ENCODE results near the gene ASCC1. TPM values are rescaled to one million over a fixed set of nuclear protein-coding genes. Genes with fewer than 3 reads are reported as not detected.

The ASCC1 gene
- total RNA-seq, 1 experiment from 2014 or later, result 15.7 TPM

DNA sequence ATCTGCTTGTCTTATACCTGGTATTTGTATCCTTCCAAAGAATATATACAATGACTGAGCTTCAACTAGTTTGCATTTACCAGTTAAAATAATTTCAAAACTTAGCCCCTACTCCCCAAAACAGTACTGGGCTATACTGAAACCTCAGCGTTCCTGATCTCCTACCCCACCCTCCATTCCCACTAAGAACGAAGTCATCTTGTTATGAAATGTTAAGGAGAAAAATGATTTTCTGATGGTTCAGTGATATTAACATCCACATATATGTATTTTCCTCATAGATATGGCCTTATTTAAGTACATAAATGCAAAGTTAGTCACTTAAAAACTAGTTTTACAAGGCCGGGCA is 29.1 kb downstream of the ASCC1 start:
- no peak overlapping the region for H3K4me3 ChIP-seq (ENCODE audit: low read length)
- H3K4me2 ChIP-seq (ENCODE audit: low read length), result no peak overlapping the region
- peaks cover 5% of the 10 kb centered on the region; the same call in 1 of the 2 replicates for H3K36me3 ChIP-seq (ENCODE audit: low read depth, low read length)
- no TSS peak for BruUV-seq (replicated peaks)
- intact Hi-C loops (cut with micrococcal nuclease), result no loop called here
- H3K27me3 ChIP-seq (ENCODE audit: low read length), result no peaks in the 10 kb centered on the region
- ChIA-PET CTCF (no interaction called here), POLR2A (ENCODE audit: unreplicated experiment) (no interaction called here)
- TF ChIP-seq EZH2 (IDR thresholded peaks at IDR 0.05; ENCODE audit: low read length, unreplicated experiment) (no peak), EZH2phosphoT487 (IDR thresholded peaks at IDR 0.05; ENCODE audit: borderline replicate concordance, low read length) (no peak)
- TF ChIP-seq, protein P1, sequence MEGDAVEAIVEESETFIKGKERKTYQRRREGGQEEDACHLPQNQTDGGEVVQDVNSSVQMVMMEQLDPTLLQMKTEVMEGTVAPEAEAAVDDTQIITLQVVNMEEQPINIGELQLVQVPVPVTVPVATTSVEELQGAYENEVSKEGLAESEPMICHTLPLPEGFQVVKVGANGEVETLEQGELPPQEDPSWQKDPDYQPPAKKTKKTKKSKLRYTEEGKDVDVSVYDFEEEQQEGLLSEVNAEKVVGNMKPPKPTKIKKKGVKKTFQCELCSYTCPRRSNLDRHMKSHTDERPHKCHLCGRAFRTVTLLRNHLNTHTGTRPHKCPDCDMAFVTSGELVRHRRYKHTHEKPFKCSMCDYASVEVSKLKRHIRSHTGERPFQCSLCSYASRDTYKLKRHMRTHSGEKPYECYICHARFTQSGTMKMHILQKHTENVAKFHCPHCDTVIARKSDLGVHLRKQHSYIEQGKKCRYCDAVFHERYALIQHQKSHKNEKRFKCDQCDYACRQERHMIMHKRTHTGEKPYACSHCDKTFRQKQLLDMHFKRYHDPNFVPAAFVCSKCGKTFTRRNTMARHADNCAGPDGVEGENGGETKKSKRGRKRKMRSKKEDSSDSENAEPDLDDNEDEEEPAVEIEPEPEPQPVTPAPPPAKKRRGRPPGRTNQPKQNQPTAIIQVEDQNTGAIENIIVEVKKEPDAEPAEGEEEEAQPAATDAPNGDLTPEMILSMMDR (conservative IDR thresholded peaks at IDR 0.05; ENCODE audit: low read depth, low read length), result no peak
- no peak for DNase-seq
- H2AFZ ChIP-seq (ENCODE audit: low read length), result no peak overlapping the region
- ATAC-seq, result no peak
- 0 out of 2 replicates have a peak, but pooled peaks cover 5% of the 10 kb centered on the region for H3K9me3 ChIP-seq (ENCODE audit: low read length)
- no peaks in the 10 kb centered on the region for H4K20me1 ChIP-seq (ENCODE audit: low read length)
- H3K9me2 ChIP-seq (replicated peaks; ENCODE audit: low read length), result no peaks in the 10 kb centered on the region
- H3F3A ChIP-seq (ENCODE audit: low read length, unreplicated experiment), result no peaks in the 10 kb centered on the region
- no peak overlapping the region for H3K27ac ChIP-seq (ENCODE audit: low read length)
- H3K4me1 ChIP-seq (ENCODE audit: insufficient read depth, low read length), result no peaks in the 10 kb centered on the region
- H3K9ac ChIP-seq (ENCODE audit: low read length), result no peak overlapping the region
- H3K79me2 ChIP-seq (ENCODE audit: low read length), result no peaks in the 10 kb centered on the region

DNA sequence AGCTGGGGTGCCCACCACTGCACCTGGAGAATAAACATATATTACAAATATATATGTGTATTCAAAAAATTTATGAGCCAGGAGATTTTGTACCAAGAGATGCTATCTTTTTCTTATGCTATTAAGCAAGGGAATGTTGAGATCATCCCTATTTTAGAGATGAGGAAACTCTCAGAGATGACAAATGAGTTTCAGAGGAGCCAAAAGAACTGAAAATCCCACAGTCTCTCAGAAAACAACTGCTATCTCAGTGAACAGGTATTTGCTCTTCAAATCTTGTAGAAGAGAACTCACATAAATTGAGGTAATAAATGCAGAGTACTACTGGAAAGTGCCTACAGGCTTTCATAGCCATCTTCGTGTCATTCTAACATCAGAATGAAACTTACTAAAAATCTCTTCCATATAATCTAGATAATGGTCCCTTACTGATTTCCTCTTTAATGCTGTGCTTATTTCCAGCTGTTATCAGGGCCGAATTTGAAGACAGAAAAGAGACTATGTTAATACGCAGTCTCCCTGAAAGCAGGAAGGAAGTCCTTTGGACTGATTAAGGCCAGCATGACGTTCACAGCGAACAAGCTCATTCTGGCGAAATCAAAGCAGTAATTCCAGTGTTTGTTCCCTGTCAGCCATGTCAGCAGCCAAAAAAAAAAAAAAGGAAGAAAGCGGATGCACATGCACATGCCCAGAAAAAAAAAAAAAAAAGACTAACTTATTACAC is 29.7 kb downstream of the ASCC1 start:
- Histone ChIP-seq H3K4me2 (ENCODE audit: low read length) (no peak overlapping the region), H3F3A (ENCODE audit: low read length, unreplicated experiment) (no peaks in the 10 kb centered on the region), H3K79me2 (ENCODE audit: low read length) (no peaks in the 10 kb centered on the region), H3K27ac (ENCODE audit: low read length) (no peak overlapping the region), H3K9me3 (ENCODE audit: low read length) (0 out of 2 replicates have a peak, but pooled peaks cover 5% of the 10 kb centered on the region), H3K4me1 (ENCODE audit: insufficient read depth, low read length) (no peaks in the 10 kb centered on the region), H4K20me1 (ENCODE audit: low read length) (no peaks in the 10 kb centered on the region), H3K27me3 (ENCODE audit: low read length) (no peaks in the 10 kb centered on the region), H2AFZ (ENCODE audit: low read length) (no peak overlapping the region), H3K4me3 (ENCODE audit: low read length) (no peak overlapping the region), H3K9me2 (replicated peaks; ENCODE audit: low read length) (no peaks in the 10 kb centered on the region), H3K9ac (ENCODE audit: low read length) (no peak overlapping the region), H3K36me3 (ENCODE audit: low read depth, low read length) (peaks cover 5% of the 10 kb centered on the region; the same call in 1 of the 2 replicates)
- DNase-seq (no peak), ATAC-seq (no peak)
- TF ChIP-seq, protein P1 (conservative IDR thresholded peaks at IDR 0.05; ENCODE audit: low read depth, low read length), result no peak
- TF ChIP-seq EZH2 (IDR thresholded peaks at IDR 0.05; ENCODE audit: low read length, unreplicated experiment), result no peak
- no peak for TF ChIP-seq EZH2phosphoT487 (IDR thresholded peaks at IDR 0.05; ENCODE audit: borderline replicate concordance, low read length)
- ChIA-PET CTCF (no interaction called here), POLR2A (ENCODE audit: unreplicated experiment) (no interaction called here)
- no TSS peak for BruUV-seq (replicated peaks)
- intact Hi-C loops (cut with micrococcal nuclease), result no loop called here

DNA sequence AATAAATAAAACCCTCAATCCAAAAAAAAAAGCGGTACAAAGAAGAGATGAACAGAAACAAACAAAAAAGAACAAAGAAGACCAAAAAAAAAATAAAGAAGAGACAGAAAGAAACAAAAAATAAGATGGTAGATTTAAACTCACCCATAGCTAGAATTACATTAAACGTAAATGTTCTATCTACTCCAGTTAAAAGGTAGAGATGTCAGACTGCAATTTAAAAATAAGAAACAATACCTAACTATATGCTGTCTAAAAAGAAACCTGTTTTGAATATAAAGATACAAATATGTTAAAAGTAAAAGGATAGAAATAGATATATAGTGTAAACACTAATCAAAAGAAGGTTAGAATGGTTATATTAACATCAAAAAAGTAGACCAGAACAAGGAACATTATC is 31.9 kb downstream of the ASCC1 start:
- Histone ChIP-seq H3K79me2 (ENCODE audit: low read length) (no peaks in the 10 kb centered on the region), H3K9ac (ENCODE audit: low read length) (no peak overlapping the region), H3K9me2 (replicated peaks; ENCODE audit: low read length) (no peaks in the 10 kb centered on the region), H3K27me3 (ENCODE audit: low read length) (no peaks in the 10 kb centered on the region), H3K4me2 (ENCODE audit: low read length) (no peak overlapping the region), H4K20me1 (ENCODE audit: low read length) (no peaks in the 10 kb centered on the region), H3K27ac (ENCODE audit: low read length) (no peak overlapping the region), H3F3A (ENCODE audit: low read length, unreplicated experiment) (no peaks in the 10 kb centered on the region), H3K36me3 (ENCODE audit: low read depth, low read length) (peaks cover 5% of the 10 kb centered on the region; the same call in 1 of the 2 replicates), H3K9me3 (ENCODE audit: low read length) (0 out of 2 replicates have a peak, but pooled peaks cover 5% of the 10 kb centered on the region), H2AFZ (ENCODE audit: low read length) (no peak overlapping the region), H3K4me1 (ENCODE audit: insufficient read depth, low read length) (no peaks in the 10 kb centered on the region), H3K4me3 (ENCODE audit: low read length) (no peak overlapping the region)
- no peak for TF ChIP-seq EZH2 (IDR thresholded peaks at IDR 0.05; ENCODE audit: low read length, unreplicated experiment)
- no peak for TF ChIP-seq EZH2phosphoT487 (IDR thresholded peaks at IDR 0.05; ENCODE audit: borderline replicate concordance, low read length)
- TF ChIP-seq, protein P1 (conservative IDR thresholded peaks at IDR 0.05; ENCODE audit: low read depth, low read length), result no peak
- no TSS peak for BruUV-seq (replicated peaks)
- ATAC-seq (no peak), DNase-seq (no peak)
- intact Hi-C loops (cut with micrococcal nuclease), result no loop called here
- CTCF ChIA-PET, result no interaction called here
- POLR2A ChIA-PET (ENCODE audit: unreplicated experiment), result no interaction called here

All from PC-3 (cell line).